GM10266 (cell line): Measurements from ENCODE around the gene ZG16.

ENCODE experiments used
- DNase-seq: peaks from one replicate; pipeline ENCODE4 v3.0.0; 2012; ENCODE audit errors: extremely low spot score
- CTCF ChIP-seq: IDR thresholded peaks from 2 replicates; pipeline ENCODE4 v1.5.1; 2012; ENCODE audit warnings: mild to moderate bottlenecking, low read depth; ENCODE audit not compliant: control insufficient read depth, insufficient read depth; ENCODE audit errors: missing control alignments

Gene ZG16

DNA sequence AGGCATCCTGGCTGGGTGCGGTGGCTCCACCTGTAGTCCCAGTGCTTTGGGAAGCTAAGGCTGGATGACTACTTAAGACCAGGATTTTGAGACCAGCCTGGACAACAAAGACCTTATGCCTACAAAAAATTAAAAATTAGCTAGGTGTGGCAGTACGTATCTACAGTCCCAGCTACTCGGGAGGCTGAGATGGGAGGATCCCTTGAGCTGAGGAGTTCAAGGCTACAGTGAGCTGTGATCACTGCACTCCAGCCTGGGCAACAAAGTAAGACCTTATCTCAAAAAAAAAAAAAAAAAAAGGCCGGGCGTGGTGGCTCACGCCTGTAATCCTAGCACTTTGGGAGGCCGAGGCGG is 48.3 kb downstream of the ZG16 start:
- TF ChIP-seq CTCF: no peak
- no peak for DNase-seq

- DNase-seq: no peak
- TF ChIP-seq CTCF: no peak
These were observed 52.7 kb downstream of the ZG16 start for GRCh38 chr16:29830774-29831173.

- DNase-seq: no peak
- TF ChIP-seq CTCF: no peak
These were observed 53.4 kb downstream of the ZG16 start for GRCh38 chr16:29831490-29831889.
